BLaER1 (cell line): ENCODE results near the gene TEX14.
A peak's percentile ranks its signal among the peaks of the same experiment; 100 is the strongest.

Experiments used
- H3K27ac ChIP-seq: shearing (Covaris generic); formaldehyde crosslinking; 2 replicates; pipeline ENCODE4 v1.8.1; 2022
- H3K27me3 ChIP-seq: shearing (Covaris generic); formaldehyde crosslinking; 2 replicates; pipeline ENCODE4 v1.8.1; 2022
- H3K36me3 ChIP-seq: shearing (Covaris generic); formaldehyde crosslinking; 2 replicates; pipeline ENCODE4 v1.8.1; 2022
- H3K4me1 ChIP-seq: shearing (Covaris generic); formaldehyde crosslinking; 2 replicates; pipeline ENCODE4 v1.8.1; 2022
- H3K4me2 ChIP-seq: shearing (Covaris generic); formaldehyde crosslinking; 2 replicates; pipeline ENCODE4 v1.8.1; 2022
- H3K4me3 ChIP-seq: shearing (Covaris generic); formaldehyde crosslinking; 2 replicates; pipeline ENCODE4 v1.8.1; 2022
- H3K9ac ChIP-seq: shearing (Covaris generic); formaldehyde crosslinking; 2 replicates; pipeline ENCODE4 v1.8.1; 2022
- H3K9me3 ChIP-seq: shearing (Covaris generic); formaldehyde crosslinking; 2 replicates; pipeline ENCODE4 v1.8.1; 2022
- H4K20me1 ChIP-seq: shearing (Covaris generic); formaldehyde crosslinking; 2 replicates; pipeline ENCODE4 v1.8.1; 2022
- Cebpa-rat ChIP-seq: shearing (Covaris generic); IDR thresholded peaks from 2 replicates; pipeline ENCODE4 v1.8.1; 2022

Gene TEX14

DNA sequence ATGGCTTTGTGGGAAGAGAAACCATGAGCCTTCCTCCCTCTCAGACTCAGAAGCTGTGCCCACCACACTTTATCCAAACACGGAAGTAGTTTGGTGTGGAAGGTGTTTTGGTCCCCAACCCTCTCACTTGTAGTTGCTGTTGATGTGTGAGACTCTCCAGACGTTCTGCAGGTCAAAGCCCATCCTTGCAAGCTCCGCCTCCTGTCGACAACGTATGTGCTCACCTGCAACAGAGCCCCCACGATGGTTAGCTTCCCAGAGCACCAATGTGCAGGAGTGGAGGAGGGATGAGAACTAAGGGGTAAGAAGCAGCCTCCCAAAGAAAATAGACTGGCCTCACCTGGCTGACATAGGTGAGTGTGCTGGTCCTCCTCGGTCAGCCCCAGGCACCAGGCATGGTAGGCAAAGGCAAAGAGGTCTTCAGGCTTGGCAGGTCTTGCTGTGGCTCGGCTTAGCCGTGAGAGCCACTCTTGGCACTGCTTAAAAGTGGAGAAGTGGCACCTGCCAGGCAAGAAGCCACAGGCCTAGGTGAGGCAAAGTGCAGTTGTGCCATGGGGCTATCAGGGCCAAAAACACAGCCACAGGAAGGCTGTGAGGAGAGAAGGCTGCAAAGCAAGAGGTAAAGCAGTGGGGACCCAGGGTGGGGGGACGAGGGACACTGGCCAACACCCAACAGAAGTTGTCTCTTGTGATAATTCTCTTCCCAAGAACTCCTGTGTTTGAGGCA is 183.3 kb downstream of the TEX14 start:
- Histone ChIP-seq H4K20me1 (peaks cover 43% of the 10 kb centered on the region), H3K9ac (no peak overlapping the region), H3K27ac (peak overlapping the region; percentile 15; the same call in 1 of the 2 replicates), H3K4me2 (0 out of 2 replicates have a peak overlapping the region, but pooled peaks have one; percentile 3), H3K4me3 (no peak overlapping the region), H3K27me3 (no peaks in the 10 kb centered on the region), H3K9me3 (no peaks in the 10 kb centered on the region), H3K4me1 (peaks cover 70% of the 10 kb centered on the region), H3K36me3 (peaks cover 93% of the 10 kb centered on the region)
- TF ChIP-seq Cebpa-rat: no peak

GRCh38 chr17:58507123-58507634 is 184.7 kb downstream of the TEX14 start:
- no peaks in the 10 kb centered on the region for H3K27me3 ChIP-seq
- no peaks in the 10 kb centered on the region for H3K9me3 ChIP-seq
- no peak overlapping the region for H3K4me3 ChIP-seq
- H3K27ac ChIP-seq: no peak overlapping the region
- no peak overlapping the region for H3K4me2 ChIP-seq
- 0 out of 2 replicates have a peak, but pooled peaks have one; percentile 21 for TF ChIP-seq Cebpa-rat
- H3K36me3 ChIP-seq: peaks cover 100% of the 10 kb centered on the region
- no peak overlapping the region for H3K9ac ChIP-seq
- H3K4me1 ChIP-seq: peaks cover 57% of the 10 kb centered on the region
- H4K20me1 ChIP-seq: peaks cover 30% of the 10 kb centered on the region
